ENCODE measurements around the gene MIPEP. TPM values are rescaled to one million over a fixed set of nuclear protein-coding genes. Genes with fewer than 3 reads are reported as not detected.

MIPEP gene
- total RNA-seq, 1 donor from 2014 or later = 48.9 TPM

Other genes with a start within 250 kb of the MIPEP start
- gene C1QTNF9B, start 8.1 kb upstream of the MIPEP start, total RNA-seq = 4.1 TPM